Ascending aorta (tissue), 2 donors: Measurements from ENCODE around the gene NCKAP5. TPM values are rescaled to one million over a fixed set of nuclear protein-coding genes. Genes with fewer than 3 reads are reported as not detected.

ENCODE experiments used
- DNase-seq, 2 donors: peaks; one replicate each; pipeline ENCODE4 v3.0.0-alpha.2; 2019; ENCODE audit warnings: low spot score in 2 of 2
- H3K27ac ChIP-seq, 2 donors: fragments of 200-600 bp; sonication (generic); one replicate each; pipeline ENCODE4 v1.5.1; 2016 to 2017; ENCODE audit warnings: mild to moderate bottlenecking in 1 of 2
- H3K27me3 ChIP-seq: fragments of 200-600 bp; sonication (generic); one replicate; pipeline ENCODE4 v1.5.1; 2017
- H3K36me3 ChIP-seq, 2 donors: fragments of 200-600 bp; sonication (generic); one replicate each; pipeline ENCODE4 v1.5.1; 2016
- H3K4me1 ChIP-seq, 2 donors: fragments of 200-600 bp; sonication (generic); one replicate each; pipeline ENCODE4 v1.5.1; 2016 to 2017; ENCODE audit warnings: mild to moderate bottlenecking in 1 of 2
- H3K4me3 ChIP-seq, 2 donors: fragments of 200-600 bp; sonication (generic); one replicate each; pipeline ENCODE4 v1.5.1; 2016 to 2017; ENCODE audit warnings: mild to moderate bottlenecking in 1 of 2
- H3K9me3 ChIP-seq, 2 donors: fragments of 200-600 bp; sonication (generic); one replicate each; pipeline ENCODE4 v1.5.1; 2016
- CTCF ChIP-seq, 3 experiments: fragments of 200-600 bp in 2 of 3; fragments of 450-650 bp in 1 of 3; sonication (generic) in 2 of 3; IDR thresholded peaks; one replicate each; pipeline ENCODE4 v1.5.1; 2016 to 2019; ENCODE audit warnings: antibody characterized with exemption in 3 of 3, mild to moderate bottlenecking in 1 of 3, moderate library complexity in 1 of 3
- intact Hi-C: fragments of 100-400 bp; cut with DNase I; formaldehyde crosslinking; loops from one replicate; pipeline ENCODE4 v1.15.1; 2023
- total RNA-seq: library from RNA; depleted of rRNA; stranded (reverse); fragments of >200 nt; gene quantifications from one replicate; pipeline ENCODE4 v1.1.0, GENCODE V29; 2016

Gene NCKAP5
- total RNA-seq, 1 donor from 2014 or later: 0.75 TPM

GRCh38 chr2:133304344-133304743 lies 263.9 kb downstream of the NCKAP5 start:
- Histone ChIP-seq H3K27me3 (no peaks in the 10 kb centered on the region), H3K4me3 (no peak overlapping the region), H3K4me1 (no peaks in the 10 kb centered on the region), H3K36me3 (no peaks in the 10 kb centered on the region), H3K9me3 (no peaks in the 10 kb centered on the region), H3K27ac (no peak overlapping the region)
- TF ChIP-seq CTCF (IDR thresholded peaks at IDR 0.05): no peak
- intact Hi-C loops: no loop called here
- no peak for DNase-seq

DNA sequence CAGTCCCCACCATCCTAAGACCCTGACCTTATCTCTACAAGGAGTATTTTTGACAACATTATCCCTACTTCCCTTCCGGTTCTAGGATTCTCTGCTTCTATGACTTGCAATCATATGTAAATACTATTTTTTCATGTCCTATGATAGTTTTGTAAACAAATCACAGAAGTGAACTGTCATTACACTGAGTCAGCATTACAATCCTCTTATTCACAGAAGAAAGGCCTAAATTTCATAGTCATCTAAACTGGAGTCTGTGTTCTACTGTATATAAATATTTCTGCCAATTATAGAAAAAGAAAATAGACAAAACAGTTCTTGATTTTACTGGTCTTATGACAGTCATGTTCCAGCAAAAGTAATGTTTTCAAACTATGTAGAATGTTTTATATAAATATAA lies 265.1 kb downstream of the NCKAP5 start:
- Histone ChIP-seq H3K4me3 (no peak overlapping the region), H3K27ac (no peak overlapping the region), H3K4me1 (no peaks in the 10 kb centered on the region), H3K9me3 (no peaks in the 10 kb centered on the region), H3K27me3 (no peaks in the 10 kb centered on the region), H3K36me3 (no peaks in the 10 kb centered on the region)
- intact Hi-C loops: no loop called here
- TF ChIP-seq CTCF (IDR thresholded peaks at IDR 0.05): no peak
- DNase-seq: no peak

- TF ChIP-seq CTCF (IDR thresholded peaks at IDR 0.05): no peak
- no peaks in the 10 kb centered on the region for H3K4me1 ChIP-seq
- H3K9me3 ChIP-seq: no peaks in the 10 kb centered on the region
- H3K36me3 ChIP-seq: no peaks in the 10 kb centered on the region
- H3K4me3 ChIP-seq: no peak overlapping the region
- intact Hi-C loops: no loop called here
- no peak overlapping the region for H3K27ac ChIP-seq
- DNase-seq: no peak
- no peaks in the 10 kb centered on the region for H3K27me3 ChIP-seq
These were observed 271.9 kb downstream of the NCKAP5 start for GRCh38 chr2:133296401-133296800.

GRCh38 chr2:133293544-133294353 lies 274.5 kb downstream of the NCKAP5 start:
- no peaks in the 10 kb centered on the region for H3K4me1 ChIP-seq
- H3K4me3 ChIP-seq: no peak overlapping the region
- H3K27ac ChIP-seq: no peak overlapping the region
- H3K36me3 ChIP-seq: no peaks in the 10 kb centered on the region
- intact Hi-C loops: no loop called here
- H3K9me3 ChIP-seq: no peaks in the 10 kb centered on the region
- no peak for TF ChIP-seq CTCF (IDR thresholded peaks at IDR 0.05)
- DNase-seq: no peak
- H3K27me3 ChIP-seq: no peaks in the 10 kb centered on the region

GRCh38 chr2:133292259-133292658 lies 276.0 kb downstream of the NCKAP5 start:
- Histone ChIP-seq H3K27me3 (no peaks in the 10 kb centered on the region), H3K27ac (no peak overlapping the region), H3K9me3 (no peaks in the 10 kb centered on the region), H3K4me1 (no peaks in the 10 kb centered on the region), H3K36me3 (no peaks in the 10 kb centered on the region), H3K4me3 (no peak overlapping the region)
- TF ChIP-seq CTCF (IDR thresholded peaks at IDR 0.05): no peak
- intact Hi-C loops: no loop called here
- no peak for DNase-seq
